HL-60 (cell line): ENCODE results near the gene TMEM30A.

Experiments used
- DNase-seq, 2 experiments: peaks; one replicate each; pipeline ENCODE4 v3.0.0-alpha.2; 2010 to 2020; ENCODE audit warnings: low read depth in 1 of 2, low spot score in 1 of 2
- H3K27ac ChIP-seq: fragments of 250-450 bp; sonication (Bioruptor Pico); replicated peaks from 2 replicates; pipeline ENCODE4 v1.5.1; 2020; ENCODE audit warnings: mild to moderate bottlenecking, moderate library complexity
- H3K27me3 ChIP-seq: fragments of 250-450 bp; sonication (Bioruptor Pico); 2 replicates; pipeline ENCODE4 v1.5.1; 2021; ENCODE audit warnings: mild to moderate bottlenecking, moderate library complexity; ENCODE audit not compliant: insufficient read depth, poor library complexity, severe bottlenecking
- H3K4me3 ChIP-seq: replicated peaks from 2 replicates; pipeline ENCODE4 v1.5.1; 2011; ENCODE audit warnings: mild to moderate bottlenecking, control low read depth, low read length; ENCODE audit not compliant: insufficient read depth
- GABPA ChIP-seq: IDR thresholded peaks from 2 replicates; pipeline ENCODE4 v1.6.1; 2012; ENCODE audit warnings: low read depth
- POLR2AphosphoS5 ChIP-seq: IDR thresholded peaks from 2 replicates; pipeline ENCODE4 v1.6.1; 2012; ENCODE audit warnings: low read depth
- SPI1 ChIP-seq: IDR thresholded peaks from 2 replicates; pipeline ENCODE4 v1.6.1; 2012; ENCODE audit warnings: low read depth, mild to moderate bottlenecking, borderline replicate concordance
- TF ChIP-seq, protein P1 (sequence below): IDR thresholded peaks from 2 replicates; pipeline ENCODE4 v1.6.1; 2012; ENCODE audit warnings: low read depth; ENCODE audit not compliant: insufficient replicate concordance
- TF ChIP-seq, protein P2 (sequence below): IDR thresholded peaks from one replicate; pipeline ENCODE4 v1.5.1; 2011; ENCODE audit warnings: low read length, control low read depth, inconsistent platforms; ENCODE audit not compliant: insufficient read depth

The TMEM30A gene

DNA sequence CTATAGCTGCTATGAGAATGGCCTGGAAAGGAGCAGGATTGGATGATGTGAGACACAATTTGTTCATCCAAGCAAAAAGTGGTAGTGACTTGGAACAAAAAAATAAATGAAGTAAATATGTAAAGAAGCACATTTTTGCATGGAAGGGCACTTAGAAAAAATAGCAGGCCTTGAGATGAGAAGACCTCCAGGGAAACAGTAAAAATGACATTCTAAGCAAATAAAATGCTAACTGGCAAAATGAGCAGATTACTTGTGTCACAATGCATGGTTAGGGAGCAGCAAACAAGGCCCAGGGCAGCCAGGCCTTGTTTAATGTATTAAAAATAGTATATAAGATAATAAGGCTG lies 21.2 kb downstream of the TMEM30A start:
- H3K4me3 ChIP-seq, result no peak overlapping the region
- H3K27me3 ChIP-seq, result no peaks in the 10 kb centered on the region
- TF ChIP-seq, protein P1, sequence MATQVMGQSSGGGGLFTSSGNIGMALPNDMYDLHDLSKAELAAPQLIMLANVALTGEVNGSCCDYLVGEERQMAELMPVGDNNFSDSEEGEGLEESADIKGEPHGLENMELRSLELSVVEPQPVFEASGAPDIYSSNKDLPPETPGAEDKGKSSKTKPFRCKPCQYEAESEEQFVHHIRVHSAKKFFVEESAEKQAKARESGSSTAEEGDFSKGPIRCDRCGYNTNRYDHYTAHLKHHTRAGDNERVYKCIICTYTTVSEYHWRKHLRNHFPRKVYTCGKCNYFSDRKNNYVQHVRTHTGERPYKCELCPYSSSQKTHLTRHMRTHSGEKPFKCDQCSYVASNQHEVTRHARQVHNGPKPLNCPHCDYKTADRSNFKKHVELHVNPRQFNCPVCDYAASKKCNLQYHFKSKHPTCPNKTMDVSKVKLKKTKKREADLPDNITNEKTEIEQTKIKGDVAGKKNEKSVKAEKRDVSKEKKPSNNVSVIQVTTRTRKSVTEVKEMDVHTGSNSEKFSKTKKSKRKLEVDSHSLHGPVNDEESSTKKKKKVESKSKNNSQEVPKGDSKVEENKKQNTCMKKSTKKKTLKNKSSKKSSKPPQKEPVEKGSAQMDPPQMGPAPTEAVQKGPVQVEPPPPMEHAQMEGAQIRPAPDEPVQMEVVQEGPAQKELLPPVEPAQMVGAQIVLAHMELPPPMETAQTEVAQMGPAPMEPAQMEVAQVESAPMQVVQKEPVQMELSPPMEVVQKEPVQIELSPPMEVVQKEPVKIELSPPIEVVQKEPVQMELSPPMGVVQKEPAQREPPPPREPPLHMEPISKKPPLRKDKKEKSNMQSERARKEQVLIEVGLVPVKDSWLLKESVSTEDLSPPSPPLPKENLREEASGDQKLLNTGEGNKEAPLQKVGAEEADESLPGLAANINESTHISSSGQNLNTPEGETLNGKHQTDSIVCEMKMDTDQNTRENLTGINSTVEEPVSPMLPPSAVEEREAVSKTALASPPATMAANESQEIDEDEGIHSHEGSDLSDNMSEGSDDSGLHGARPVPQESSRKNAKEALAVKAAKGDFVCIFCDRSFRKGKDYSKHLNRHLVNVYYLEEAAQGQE, result no peak
- TF ChIP-seq SPI1 (no peak), GABPA (no peak), POLR2AphosphoS5 (no peak)
- TF ChIP-seq, protein P2, sequence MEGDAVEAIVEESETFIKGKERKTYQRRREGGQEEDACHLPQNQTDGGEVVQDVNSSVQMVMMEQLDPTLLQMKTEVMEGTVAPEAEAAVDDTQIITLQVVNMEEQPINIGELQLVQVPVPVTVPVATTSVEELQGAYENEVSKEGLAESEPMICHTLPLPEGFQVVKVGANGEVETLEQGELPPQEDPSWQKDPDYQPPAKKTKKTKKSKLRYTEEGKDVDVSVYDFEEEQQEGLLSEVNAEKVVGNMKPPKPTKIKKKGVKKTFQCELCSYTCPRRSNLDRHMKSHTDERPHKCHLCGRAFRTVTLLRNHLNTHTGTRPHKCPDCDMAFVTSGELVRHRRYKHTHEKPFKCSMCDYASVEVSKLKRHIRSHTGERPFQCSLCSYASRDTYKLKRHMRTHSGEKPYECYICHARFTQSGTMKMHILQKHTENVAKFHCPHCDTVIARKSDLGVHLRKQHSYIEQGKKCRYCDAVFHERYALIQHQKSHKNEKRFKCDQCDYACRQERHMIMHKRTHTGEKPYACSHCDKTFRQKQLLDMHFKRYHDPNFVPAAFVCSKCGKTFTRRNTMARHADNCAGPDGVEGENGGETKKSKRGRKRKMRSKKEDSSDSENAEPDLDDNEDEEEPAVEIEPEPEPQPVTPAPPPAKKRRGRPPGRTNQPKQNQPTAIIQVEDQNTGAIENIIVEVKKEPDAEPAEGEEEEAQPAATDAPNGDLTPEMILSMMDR, result no peak
- H3K27ac ChIP-seq, result no peak overlapping the region
- no peak for DNase-seq

DNA sequence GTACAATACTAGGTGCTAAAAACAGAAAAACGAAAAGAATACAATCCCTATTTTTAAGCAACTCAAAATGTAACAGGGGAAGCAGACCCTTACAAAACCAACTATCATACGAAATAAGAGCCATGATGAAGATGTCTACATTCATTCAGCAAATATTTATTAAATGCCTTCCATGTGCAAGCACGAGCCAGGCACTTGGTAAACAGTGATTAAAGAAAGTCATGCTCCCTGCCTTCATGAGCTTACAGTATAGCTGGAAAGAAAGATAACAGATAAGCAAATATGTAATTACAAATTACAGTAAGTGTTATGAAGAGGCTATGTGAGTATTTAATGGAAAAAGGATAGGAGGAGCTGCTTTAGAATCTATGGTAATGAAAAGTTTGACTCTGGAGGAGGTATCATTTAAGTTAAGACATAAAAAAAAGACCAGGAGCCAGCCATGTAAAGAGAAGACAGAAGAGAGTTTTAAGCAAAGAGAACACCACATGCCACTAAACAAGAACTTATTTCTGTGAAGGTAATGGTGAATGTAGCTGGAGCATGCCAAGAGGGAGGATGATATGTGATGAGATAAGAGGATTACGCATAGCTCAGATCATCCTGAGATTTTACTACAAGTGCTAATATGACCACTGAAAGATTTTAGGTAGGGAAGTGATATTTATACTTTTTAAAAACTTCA lies 21.7 kb downstream of the TMEM30A start:
- H3K27me3 ChIP-seq, result no peaks in the 10 kb centered on the region
- TF ChIP-seq, protein P2, result no peak
- TF ChIP-seq SPI1, result no peak
- TF ChIP-seq, protein P1, result no peak
- TF ChIP-seq POLR2AphosphoS5, result no peak
- TF ChIP-seq GABPA, result no peak
- no peak for DNase-seq
- no peak overlapping the region for H3K4me3 ChIP-seq
- H3K27ac ChIP-seq, result no peak overlapping the region

DNA sequence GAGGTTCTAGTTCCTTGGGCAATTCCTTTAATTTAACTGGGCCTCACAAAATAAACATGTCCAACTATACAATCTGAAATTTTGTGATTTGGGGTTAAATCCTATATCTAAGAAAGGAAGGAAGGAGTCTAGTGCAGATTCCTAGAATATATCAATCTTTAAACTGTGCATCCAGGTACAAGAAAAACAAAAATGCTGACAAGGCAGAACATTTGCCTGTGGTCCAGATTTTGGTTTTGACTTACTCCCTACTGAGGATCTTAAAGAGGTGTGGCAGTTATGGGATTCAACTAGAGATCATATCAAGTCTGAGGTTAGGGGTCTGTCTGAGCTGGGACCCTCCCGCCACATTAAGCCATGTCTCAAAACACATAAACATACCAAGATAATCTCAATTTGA lies 23.3 kb downstream of the TMEM30A start:
- no peak for TF ChIP-seq SPI1
- no peak for TF ChIP-seq POLR2AphosphoS5
- TF ChIP-seq GABPA, result no peak
- TF ChIP-seq, protein P2, result no peak
- TF ChIP-seq, protein P1, result no peak
- no peak for DNase-seq
- Histone ChIP-seq H3K27me3 (no peaks in the 10 kb centered on the region), H3K27ac (no peak overlapping the region), H3K4me3 (no peak overlapping the region)
